Stomach (tissue), 4 donors: Measurements from ENCODE around the gene OR5W2.

Source experiments
- EP300 ChIP-seq: sonication (generic); formaldehyde crosslinking; IDR thresholded peaks from one replicate; pipeline ENCODE4 v1.6.1; 2017; ENCODE audit warnings: antibody characterized with exemption
- TF ChIP-seq, protein P1 (sequence below), 7 experiments: fragments of 450-650 bp in 4 of 7; fragments of 200-600 bp in 3 of 7; sonication (generic) in 3 of 7; IDR thresholded peaks; one replicate each; pipeline ENCODE4 v1.5.1; 2016 to 2019; ENCODE audit warnings: antibody characterized with exemption in 7 of 7, control low read depth in 2 of 7, mild to moderate bottlenecking in 1 of 7

DNA sequence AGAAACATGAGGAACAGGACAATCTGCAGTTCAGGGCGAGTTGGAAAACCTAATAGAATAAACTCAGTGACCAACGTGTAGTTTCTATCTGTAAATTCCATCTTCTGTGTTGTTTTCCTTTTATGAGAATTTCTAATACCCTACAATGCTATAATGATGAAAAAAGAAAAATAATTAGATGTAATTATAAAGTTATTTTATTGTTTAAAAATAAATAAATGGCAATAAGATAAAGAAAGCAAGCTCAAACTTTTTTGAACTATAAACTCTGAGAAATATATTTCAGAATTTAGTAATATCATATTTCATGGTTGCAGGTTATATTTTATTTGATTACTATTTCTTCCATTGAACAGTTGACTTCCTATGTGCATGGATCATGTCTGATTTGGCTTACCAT lies 21.9 kb upstream of the OR5W2 start, which contains the start of gene OR5I1:
- no peak for TF ChIP-seq EP300
- TF ChIP-seq, protein P1, sequence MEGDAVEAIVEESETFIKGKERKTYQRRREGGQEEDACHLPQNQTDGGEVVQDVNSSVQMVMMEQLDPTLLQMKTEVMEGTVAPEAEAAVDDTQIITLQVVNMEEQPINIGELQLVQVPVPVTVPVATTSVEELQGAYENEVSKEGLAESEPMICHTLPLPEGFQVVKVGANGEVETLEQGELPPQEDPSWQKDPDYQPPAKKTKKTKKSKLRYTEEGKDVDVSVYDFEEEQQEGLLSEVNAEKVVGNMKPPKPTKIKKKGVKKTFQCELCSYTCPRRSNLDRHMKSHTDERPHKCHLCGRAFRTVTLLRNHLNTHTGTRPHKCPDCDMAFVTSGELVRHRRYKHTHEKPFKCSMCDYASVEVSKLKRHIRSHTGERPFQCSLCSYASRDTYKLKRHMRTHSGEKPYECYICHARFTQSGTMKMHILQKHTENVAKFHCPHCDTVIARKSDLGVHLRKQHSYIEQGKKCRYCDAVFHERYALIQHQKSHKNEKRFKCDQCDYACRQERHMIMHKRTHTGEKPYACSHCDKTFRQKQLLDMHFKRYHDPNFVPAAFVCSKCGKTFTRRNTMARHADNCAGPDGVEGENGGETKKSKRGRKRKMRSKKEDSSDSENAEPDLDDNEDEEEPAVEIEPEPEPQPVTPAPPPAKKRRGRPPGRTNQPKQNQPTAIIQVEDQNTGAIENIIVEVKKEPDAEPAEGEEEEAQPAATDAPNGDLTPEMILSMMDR (IDR thresholded peaks at IDR 0.05), result no peak
